ENCODE results near the gene NLRP6.
"Not testable (repeated sequence)": the region's sequence is repeated elsewhere in the genome, so short reads cannot be mapped to it uniquely, and the experiment has no call there.

Gene NLRP6

DNA sequence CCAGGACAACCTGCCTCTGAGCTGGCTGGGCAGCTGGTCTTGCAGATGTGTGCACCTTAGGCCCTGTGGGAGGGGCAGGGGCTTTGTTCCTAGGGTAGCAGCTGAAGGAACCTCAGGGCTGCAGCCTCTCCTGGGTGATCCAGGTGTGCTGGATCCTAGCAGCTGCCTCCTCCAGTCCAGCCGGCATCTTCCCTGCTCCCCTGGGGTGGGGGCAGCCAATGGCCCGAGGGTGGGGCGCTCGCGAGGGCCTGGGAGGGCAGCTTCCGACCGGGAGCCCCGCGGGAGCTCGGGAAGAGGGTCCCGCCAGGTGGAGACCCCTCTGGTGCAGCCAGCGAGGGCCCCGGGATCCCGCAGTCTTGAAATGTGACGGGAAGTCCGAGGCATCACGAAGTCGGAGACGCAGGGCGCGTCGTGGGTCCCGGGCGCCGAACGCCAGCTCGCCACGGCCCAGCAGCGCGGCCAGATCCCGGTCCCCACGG lies 37.3 kb downstream of the NLRP6 start:
- ATAC-seq (replicated peaks) (no peak), DNase-seq (no peak)
- H3K36me3 Mint-ChIP-seq (ENCODE audit: insufficient read depth) = peaks cover 55% of the 10 kb centered on the region
- H3K27ac Mint-ChIP-seq = peak overlapping the region; percentile 96 to 97
- H3K9me3 Mint-ChIP-seq = no peaks in the 10 kb centered on the region
- no peaks in the 10 kb centered on the region for H3K27me3 Mint-ChIP-seq
- H3K4me3 Mint-ChIP-seq = peak overlapping the region; percentile 95 to 97
- H3K4me1 Mint-ChIP-seq (ENCODE audit: low read depth in 2 of 2) = peaks cover 48 to 51% of the 10 kb centered on the region in 2 donors

DNA sequence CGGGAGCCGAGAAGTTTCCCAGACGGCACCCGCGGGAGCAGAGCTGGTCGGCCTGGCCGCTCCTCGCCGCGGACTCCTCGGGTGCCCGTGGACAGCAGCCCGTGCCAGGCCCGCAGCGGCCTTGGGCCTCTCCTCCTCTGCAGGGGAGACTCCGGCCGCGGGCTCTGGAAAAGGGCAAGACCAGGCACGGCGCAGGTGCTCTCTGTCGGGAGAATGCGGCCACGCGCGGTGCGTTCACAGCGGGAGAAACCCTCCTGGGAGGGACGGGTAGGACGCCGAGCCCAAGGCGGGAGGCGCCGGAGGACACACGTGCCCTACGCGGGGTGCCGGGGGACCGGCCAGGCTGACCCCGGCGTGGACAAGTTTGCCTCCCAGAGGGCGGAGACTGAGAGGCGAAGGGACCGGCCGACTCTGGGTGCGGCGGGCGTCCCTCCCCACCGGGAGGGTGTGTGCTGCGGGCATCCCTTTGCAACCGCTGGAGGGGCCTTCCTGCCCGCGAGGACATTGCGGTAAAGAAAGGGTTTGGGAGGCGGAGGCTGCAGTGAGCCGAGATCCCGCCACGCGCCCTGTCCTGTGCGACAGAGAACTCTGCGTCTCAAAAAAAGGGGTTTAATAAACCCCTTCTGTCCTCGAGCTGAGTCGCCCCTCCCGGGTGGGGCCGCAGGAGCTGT lies 38.0 kb downstream of the NLRP6 start:
- Mint-ChIP-seq H3K4me3 (peak overlapping the region; percentile 95 to 97), H3K4me1 (ENCODE audit: low read depth in 2 of 2) (peaks cover 48 to 56% of the 10 kb centered on the region in 2 donors), H3K27ac (peak overlapping the region; percentile 95 to 97), H3K9me3 (no peaks in the 10 kb centered on the region), H3K27me3 (no peaks in the 10 kb centered on the region), H3K36me3 (ENCODE audit: insufficient read depth) (peaks cover 55% of the 10 kb centered on the region)
- DNase-seq (peak in 2 of 3 experiments; percentile 46 to 47), ATAC-seq (replicated peaks) (peak; percentile 3)

DNA sequence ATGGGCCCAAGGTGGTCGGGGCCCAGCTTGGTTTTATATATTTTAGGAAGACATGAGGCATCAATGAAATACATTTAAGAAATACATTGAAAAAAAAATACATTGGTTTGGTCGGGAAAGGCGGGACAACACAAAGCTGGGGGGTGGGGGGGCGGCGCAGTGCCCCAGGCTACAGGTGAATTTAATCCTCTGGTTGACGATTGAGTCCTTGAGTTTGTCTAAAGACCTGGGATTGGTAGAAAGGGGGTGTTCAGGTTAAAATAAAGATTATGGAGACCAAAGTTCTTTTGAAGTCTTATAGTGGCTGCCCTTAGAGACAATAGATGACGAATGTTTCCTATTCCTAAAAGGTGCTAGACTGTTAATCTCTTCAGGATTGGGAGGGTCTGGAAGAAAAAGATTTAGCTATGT lies 38.7 kb downstream of the NLRP6 start:
- Mint-ChIP-seq H3K4me3 (peak overlapping the region; percentile 95 to 97), H3K4me1 (ENCODE audit: low read depth in 2 of 2) (peaks cover 47 to 53% of the 10 kb centered on the region in 2 donors), H3K27ac (peak overlapping the region; percentile 95 to 97), H3K27me3 (no peaks in the 10 kb centered on the region), H3K36me3 (ENCODE audit: insufficient read depth) (peaks cover 51% of the 10 kb centered on the region), H3K9me3 (no peaks in the 10 kb centered on the region)
- ATAC-seq (replicated peaks) (peak; percentile 7), DNase-seq (no peak)

DNA sequence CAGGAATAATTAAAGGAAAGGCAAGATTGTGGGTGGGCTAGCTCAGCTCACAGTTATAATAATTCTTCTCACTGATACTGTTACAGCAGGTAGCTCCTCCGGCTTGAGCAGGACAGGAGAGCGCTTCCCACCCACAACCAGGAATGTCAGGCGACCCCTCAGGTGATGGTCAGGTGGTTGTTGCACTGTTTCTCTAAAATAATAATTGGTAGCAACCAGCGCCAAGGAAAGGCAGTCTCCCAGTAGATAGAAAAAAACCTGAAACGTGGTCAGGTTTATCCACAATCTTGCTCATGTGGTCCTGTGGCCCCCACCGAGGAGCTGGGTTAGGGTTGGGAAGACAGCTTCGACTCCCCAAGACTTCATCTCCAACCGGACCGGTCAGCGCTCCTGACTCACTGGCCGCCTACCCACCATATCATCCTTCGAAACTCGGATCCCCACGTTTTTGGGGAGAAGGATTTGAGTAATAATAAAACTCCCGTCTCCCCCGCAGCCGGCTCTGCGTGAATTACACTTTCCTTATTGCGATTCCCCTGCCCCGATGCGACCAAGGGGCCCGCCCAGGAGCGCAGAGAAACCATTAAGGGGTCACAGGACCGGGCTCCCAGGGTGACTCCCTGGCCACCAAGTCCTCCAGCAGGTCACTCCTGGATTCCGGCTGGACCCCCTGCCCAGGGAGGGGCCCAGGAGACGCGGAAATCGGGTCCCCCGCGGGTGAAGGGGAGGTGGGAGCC lies 39.6 kb downstream of the NLRP6 start:
- H3K27me3 Mint-ChIP-seq; H3K9me3 Mint-ChIP-seq; DNase-seq; ATAC-seq (replicated peaks): not testable (repeated sequence)
- Mint-ChIP-seq H3K36me3 (ENCODE audit: insufficient read depth) (peaks cover 50% of the 10 kb centered on the region), H3K4me3 (peak overlapping the region; percentile 95 to 97), H3K27ac (peak overlapping the region; percentile 95 to 97), H3K4me1 (ENCODE audit: low read depth in 2 of 2) (peaks cover 42 to 45% of the 10 kb centered on the region in 2 donors)

DNA sequence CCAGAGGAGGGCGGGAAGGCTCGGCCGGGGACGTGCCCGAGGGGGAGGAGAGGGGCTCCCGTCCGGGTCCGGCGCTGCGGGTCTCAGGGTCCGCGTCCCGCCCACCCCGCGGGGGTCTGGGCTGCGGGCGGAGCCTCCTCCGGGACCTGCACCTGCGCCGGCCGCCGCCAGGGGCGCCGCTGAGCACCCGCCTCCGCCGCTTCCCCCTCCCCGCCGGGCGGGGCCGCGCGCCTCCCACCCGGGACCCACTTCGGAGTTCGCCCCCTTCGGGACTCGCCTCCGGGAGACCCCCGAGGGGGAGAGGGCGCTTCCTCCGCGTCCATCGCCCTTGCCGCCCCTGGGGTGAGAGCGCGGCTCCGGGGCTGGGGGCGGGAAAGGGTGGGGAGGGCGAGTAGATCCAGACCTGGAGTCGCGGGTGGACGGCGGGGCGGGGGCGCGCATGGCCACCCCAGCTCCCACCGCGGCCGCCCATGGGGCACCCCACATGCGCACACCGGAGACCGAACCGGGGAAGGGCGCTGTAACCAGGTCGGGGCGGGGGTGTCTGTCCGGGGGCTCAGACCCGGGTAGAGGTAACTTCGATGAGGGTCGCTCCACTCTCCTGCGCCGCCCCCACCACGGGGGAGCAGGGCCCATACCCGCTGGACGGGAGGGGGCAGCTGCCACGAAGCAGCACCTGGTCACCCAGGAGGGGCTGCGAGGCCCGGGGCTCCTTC lies 40.4 kb downstream of the NLRP6 start:
- peak overlapping the region; percentile 71 to 75 for H3K4me3 Mint-ChIP-seq
- not testable (repeated sequence) for H3K27ac Mint-ChIP-seq, DNase-seq

DNA sequence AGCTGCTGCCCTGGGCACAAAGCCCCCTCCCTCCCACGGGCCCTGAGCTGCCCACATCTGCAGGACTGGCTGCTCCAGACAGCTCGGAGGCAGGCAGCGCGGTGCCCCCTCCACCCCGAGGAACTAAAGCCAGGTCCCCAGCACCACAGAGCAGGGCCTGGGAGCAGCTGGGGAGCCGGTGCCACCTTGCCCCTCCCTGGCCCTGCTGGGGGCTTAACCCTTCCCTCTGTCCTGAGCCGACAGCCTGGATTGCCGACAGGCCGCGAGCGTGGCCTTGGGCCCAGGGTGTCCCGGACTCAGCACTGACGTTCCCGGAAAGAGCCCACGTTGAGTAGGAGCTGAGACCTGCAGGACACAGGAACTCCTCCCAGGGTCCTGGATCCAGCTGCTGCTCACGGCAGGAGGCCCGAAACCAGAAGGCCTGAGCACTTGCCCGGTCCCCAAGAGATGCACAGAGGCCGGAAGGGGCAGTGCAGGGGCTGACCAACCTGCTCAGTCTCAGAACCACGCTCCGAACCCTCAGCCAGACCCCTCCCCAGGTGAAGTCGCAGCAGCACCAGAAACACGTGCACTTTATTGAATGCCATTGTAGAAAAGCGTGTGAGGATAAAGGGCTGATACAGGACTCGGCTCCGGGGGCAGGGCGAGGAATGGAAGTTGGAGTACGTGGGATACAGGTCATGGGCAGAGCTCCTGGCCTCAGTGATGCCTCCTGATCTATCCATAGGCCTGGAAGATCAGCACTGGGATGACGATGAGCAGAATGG lies 41.1 kb downstream of the NLRP6 start:
- not testable (repeated sequence) for H3K27me3 Mint-ChIP-seq, DNase-seq, H3K9me3 Mint-ChIP-seq
- Mint-ChIP-seq H3K36me3 (ENCODE audit: insufficient read depth) (peaks cover 44% of the 10 kb centered on the region), H3K4me1 (ENCODE audit: low read depth in 2 of 2) (peaks cover 28 to 31% of the 10 kb centered on the region in 2 donors), H3K4me3 (peak overlapping the region; percentile 71 to 75), H3K27ac (peak overlapping the region; percentile 64 to 75)
- ATAC-seq (replicated peaks) = peak; percentile 16

More for the DNA sequence above, 40.4 kb downstream of the NLRP6 start:
- not testable (repeated sequence) for H3K27me3 Mint-ChIP-seq, H3K9me3 Mint-ChIP-seq
- Mint-ChIP-seq H3K36me3 (ENCODE audit: insufficient read depth) (peaks cover 50% of the 10 kb centered on the region), H3K4me1 (ENCODE audit: low read depth in 2 of 2) (peaks cover 35 to 38% of the 10 kb centered on the region in 2 donors)
- ATAC-seq (replicated peaks) = peak; percentile 33

DNA sequence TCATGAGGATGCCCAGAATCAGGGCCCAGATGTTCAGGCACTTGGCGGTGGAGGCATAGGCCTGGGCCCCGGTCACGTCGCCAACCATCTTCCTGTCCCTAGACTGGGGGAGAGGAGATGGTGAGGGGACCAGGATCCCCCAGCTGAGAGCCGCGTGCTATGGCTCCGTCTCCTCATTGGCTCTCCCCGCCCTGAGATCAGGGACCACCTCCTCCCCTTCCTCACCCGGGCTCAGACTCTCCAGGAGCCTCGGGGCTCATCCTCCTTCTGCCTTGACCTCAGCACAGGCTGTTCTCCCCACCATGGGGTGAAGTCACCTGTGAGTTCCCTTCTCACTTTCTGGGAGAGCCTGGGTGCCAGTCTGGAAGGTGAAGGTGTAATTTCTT lies 41.7 kb downstream of the NLRP6 start:
- not testable (repeated sequence) for H3K9me3 Mint-ChIP-seq; ATAC-seq (replicated peaks); DNase-seq; H3K27me3 Mint-ChIP-seq
- Mint-ChIP-seq H3K36me3 (ENCODE audit: insufficient read depth) (peaks cover 38% of the 10 kb centered on the region), H3K4me3 (peak overlapping the region; percentile 71 to 75), H3K4me1 (ENCODE audit: low read depth in 2 of 2) (peaks cover 31 to 36% of the 10 kb centered on the region in 2 donors), H3K27ac (peak overlapping the region; percentile 64 to 75)

DNA sequence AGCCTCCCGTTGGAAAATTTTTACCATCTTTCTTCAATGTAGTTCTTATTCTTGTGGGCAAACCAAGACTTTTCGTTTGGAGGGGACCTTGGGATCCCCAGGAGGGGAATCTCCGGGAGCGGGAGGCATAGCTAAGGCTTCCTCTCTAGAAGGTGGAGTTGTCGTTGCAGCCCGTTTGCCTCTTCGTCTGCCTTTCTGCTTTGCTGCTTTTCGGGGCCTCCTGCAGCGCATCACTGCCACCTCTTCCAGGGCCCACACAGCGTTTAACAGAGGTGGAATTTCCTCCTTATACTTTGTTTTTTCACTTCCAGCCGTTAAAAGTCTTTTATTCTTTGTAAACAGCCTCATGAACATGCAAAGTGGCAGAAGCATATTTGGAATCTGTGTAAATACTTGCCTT lies 45.9 kb downstream of the NLRP6 start:
- ATAC-seq (replicated peaks) = no peak
- Mint-ChIP-seq H3K4me3 (peak overlapping the region in 1 of 2 donors; percentile 36), H3K27ac (peak overlapping the region; percentile 32 to 84), H3K9me3 (no peaks in the 10 kb centered on the region), H3K27me3 (no peaks in the 10 kb centered on the region), H3K36me3 (ENCODE audit: insufficient read depth) (peaks cover 15% of the 10 kb centered on the region), H3K4me1 (ENCODE audit: low read depth in 2 of 2) (peaks cover 36 to 42% of the 10 kb centered on the region in 2 donors)
- no peak for DNase-seq

DNA sequence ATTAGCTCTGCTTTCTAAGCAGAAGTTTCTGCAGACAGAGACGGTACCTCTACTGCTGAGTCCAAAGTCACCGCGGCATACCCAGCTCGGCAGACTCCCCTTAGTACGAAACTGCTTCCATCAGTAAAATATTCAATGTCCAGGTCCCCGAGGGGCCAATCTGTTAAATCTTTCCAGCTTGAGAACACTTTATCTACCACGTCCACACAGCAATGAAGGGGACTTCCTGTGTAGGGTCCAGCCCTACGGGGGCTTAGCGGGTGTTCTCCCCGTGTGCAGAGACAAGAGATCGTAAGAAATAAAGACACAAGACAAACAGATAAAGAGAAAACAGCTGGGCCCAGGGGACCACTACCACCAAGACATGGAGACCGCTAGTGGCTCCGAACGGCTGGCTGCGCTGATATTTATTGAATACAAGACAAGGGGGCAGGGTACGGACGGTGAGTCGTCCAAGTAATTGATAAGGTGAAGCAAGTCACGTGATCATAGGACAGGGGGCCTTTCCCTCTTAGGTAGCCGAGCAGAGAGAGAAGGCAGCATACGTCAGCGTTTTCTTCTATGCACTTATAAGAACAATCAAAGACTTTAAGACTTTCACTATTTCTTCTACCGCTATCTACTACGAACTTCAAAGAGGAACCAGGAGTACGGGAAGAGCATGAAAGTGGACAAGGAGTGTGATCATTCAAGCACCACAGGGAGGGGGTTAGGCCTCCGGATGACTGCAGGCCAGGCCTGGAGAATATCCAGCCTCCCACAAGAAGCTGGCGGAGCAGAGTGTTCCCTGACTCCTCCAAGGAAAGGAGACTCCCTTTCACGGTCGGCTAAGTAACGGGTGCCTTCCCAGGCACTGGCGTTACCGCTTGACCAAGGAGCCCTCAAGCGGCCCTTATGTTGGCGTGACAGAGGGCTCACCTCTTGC lies 46.6 kb downstream of the NLRP6 start:
- peak overlapping the region; percentile 38 to 84 for H3K27ac Mint-ChIP-seq
- ATAC-seq (replicated peaks) = not testable (repeated sequence)
- H3K4me1 Mint-ChIP-seq (ENCODE audit: low read depth in 2 of 2) = peaks cover 40 to 45% of the 10 kb centered on the region in 2 donors

DNA sequence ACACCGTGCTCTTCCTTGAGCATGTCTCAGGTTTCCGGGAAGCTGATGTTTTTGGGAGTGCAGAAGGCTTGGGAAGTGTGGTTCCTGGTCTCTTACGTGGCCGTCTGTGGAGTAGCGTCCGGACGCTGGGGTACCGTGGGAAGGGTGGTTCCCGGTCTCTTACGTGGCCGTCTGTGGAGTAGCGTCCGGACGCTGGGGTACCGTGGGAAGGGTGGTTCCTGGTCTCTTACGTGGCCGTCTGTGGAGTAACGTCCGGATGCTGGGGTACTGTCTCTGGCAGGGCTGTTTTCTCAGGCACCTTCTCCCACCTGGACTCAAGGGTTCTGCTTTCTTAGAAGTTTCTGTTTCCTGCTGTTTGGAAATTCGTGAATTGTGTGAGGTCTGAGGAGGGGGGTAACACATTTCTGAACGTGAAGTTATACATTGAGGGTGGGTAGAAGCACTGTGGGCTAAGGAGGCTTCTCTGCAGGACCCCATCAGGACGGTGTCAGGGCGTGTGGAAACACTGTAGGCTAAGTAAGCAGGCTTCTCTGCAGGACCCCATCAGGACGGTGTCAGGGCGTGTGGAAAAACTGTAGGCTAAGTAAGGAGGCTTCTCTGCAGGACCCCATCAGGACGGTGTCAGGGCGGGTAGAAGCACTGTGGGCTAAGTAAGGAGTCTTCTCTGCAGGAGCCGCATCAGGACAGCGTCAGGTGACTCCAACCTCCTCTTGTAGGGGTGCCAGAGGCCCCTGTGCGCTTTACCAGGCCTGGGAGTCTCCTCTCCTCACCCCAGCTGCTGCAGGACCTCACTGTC lies 47.8 kb downstream of the NLRP6 start:
- Mint-ChIP-seq H3K4me1 (ENCODE audit: low read depth in 2 of 2) (peaks cover 43% of the 10 kb centered on the region in 2 donors), H3K27ac (peak overlapping the region; percentile 86 to 93), H3K4me3 (peak overlapping the region; percentile 75 to 78), H3K36me3 (ENCODE audit: insufficient read depth) (peaks cover 9% of the 10 kb centered on the region), H3K9me3 (no peaks in the 10 kb centered on the region), H3K27me3 (no peaks in the 10 kb centered on the region)
- ATAC-seq (replicated peaks) (no peak), DNase-seq (no peak)

More for the DNA sequence above, 46.6 kb downstream of the NLRP6 start:
- not testable (repeated sequence) for H3K27me3 Mint-ChIP-seq; H3K36me3 Mint-ChIP-seq (ENCODE audit: insufficient read depth); DNase-seq; H3K9me3 Mint-ChIP-seq
- peak overlapping the region in 1 of 2 donors; percentile 36 for H3K4me3 Mint-ChIP-seq

DNA sequence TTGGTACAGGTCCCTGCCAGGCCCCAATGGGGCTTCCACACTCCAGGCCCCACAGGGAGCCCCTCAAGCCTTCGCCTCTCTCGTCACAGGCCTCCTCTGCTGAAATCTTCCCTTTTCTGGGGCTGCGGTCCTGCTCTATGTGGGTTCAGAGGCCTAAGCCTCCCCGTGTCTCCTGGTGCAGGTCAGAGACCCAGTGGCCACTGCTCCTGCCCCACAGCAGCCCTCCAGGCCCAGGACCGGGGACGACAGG lies 48.3 kb downstream of the NLRP6 start:
- H3K27me3 Mint-ChIP-seq = no peaks in the 10 kb centered on the region
- peak; percentile 6 for ATAC-seq (replicated peaks)
- peak overlapping the region; percentile 86 to 93 for H3K27ac Mint-ChIP-seq
- peaks cover 48% of the 10 kb centered on the region in 2 donors for H3K4me1 Mint-ChIP-seq (ENCODE audit: low read depth in 2 of 2)
- H3K36me3 Mint-ChIP-seq (ENCODE audit: insufficient read depth) = peaks cover 10% of the 10 kb centered on the region
- no peaks in the 10 kb centered on the region for H3K9me3 Mint-ChIP-seq
- H3K4me3 Mint-ChIP-seq = peak overlapping the region; percentile 75 to 78
- no peak for DNase-seq

Measured in effector memory CD8-positive, alpha-beta T cell (primary cell).